Endothelial cell of coronary artery (primary cell): ENCODE results near the gene NBEA. TPM values are rescaled to one million over a fixed set of nuclear protein-coding genes. Genes with fewer than 3 reads are reported as not detected.

ENCODE experiments used
- total RNA-seq: library from RNA; depleted of rRNA; stranded (reverse); fragments of >200 nt; gene quantifications from 2 replicates; pipeline ENCODE4 v1.2.3, GENCODE V29; 2014

The NBEA gene
- 4.6 and 5.0 TPM in 2 replicates for total RNA-seq

GRCh38 chr13:34941835-34942731 lies at the start of gene NBEA:
Gene NBEA, plus strand, starts transcription at chr13:34942270. Its CDS starts 551 bp downstream, at chr13:34942821.

GRCh38 chr13:35475960-35476943 lies 534.2 kb downstream of the NBEA start, which contains the start of gene MAB21L1:
Gene MAB21L1, minus strand, starts transcription at chr13:35476689. Its CDS starts 551 bp downstream, at chr13:35476138.

